ENCODE measurements around the gene LRRC7.

LRRC7 gene

DNA sequence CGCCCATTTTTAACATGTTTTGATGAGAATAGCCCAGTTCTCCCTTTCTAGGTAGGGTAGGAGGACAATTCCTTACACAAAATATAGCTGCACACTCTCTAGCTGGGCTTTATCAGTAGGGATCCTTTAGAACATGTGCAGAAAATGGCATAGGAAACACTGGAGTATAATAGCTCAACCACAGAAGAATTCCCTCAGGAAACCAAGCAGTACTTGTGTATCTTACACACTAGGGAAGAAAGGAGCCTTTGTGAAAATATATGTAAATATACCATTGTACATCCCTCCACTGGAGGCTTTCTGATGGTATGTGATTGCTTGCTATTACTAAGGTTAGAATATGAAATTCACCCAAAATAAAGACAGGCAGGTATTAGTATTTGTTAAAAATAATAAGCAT lies 484.2 kb downstream of the LRRC7 start:
- H3K27me3 ChIP-seq (replicated peaks in 2 of 5; ENCODE audit: control insufficient read depth in 4 of 5, insufficient read depth in 5 of 5, low read length in 4 of 5): no peaks in the 10 kb centered on the region
- H3K4me3 ChIP-seq (ENCODE audit: control insufficient read depth in 1 of 7, extremely low read depth in 1 of 7, insufficient read depth in 4 of 7, low read depth in 2 of 7, low read length in 6 of 7): no peak overlapping the region
- H3K4me1 ChIP-seq (ENCODE audit: control extremely low read depth in 1 of 4, control insufficient read depth in 4 of 4, insufficient read depth in 4 of 4, low read length in 3 of 4): no peaks in the 10 kb centered on the region
- no peak overlapping the region for H3K27ac ChIP-seq (ENCODE audit: insufficient read depth in 1 of 2, low read depth in 1 of 2, low read length in 2 of 2, poor library complexity in 1 of 2, severe bottlenecking in 2 of 2)
- DNase-seq: no peak
- no CpG with 5 or more reads among the region's 1 CpG for WGBS (ENCODE audit: insufficient coverage)
- H3K36me3 ChIP-seq (ENCODE audit: control insufficient read depth in 4 of 4, insufficient read depth in 4 of 4, low read length in 3 of 4): no peaks in the 10 kb centered on the region
- H3K9me3 ChIP-seq (ENCODE audit: control extremely low read depth in 1 of 5, control insufficient read depth in 4 of 5, insufficient read depth in 2 of 5, low read depth in 1 of 5, low read length in 4 of 5): no peaks in the 10 kb centered on the region
- ChIA-PET CTCF (no interaction called here), POLR2A (no interaction called here)

- no peaks in the 10 kb centered on the region for H3K4me1 ChIP-seq (ENCODE audit: control extremely low read depth in 1 of 4, control insufficient read depth in 4 of 4, insufficient read depth in 4 of 4, low read length in 3 of 4)
- POLR2A ChIA-PET: no interaction called here
- H3K27ac ChIP-seq (ENCODE audit: insufficient read depth in 1 of 2, low read depth in 1 of 2, low read length in 2 of 2, poor library complexity in 1 of 2, severe bottlenecking in 2 of 2): no peak overlapping the region
- H3K27me3 ChIP-seq (replicated peaks in 2 of 5; ENCODE audit: control insufficient read depth in 4 of 5, insufficient read depth in 5 of 5, low read length in 4 of 5): no peaks in the 10 kb centered on the region
- H3K9me3 ChIP-seq (ENCODE audit: control extremely low read depth in 1 of 5, control insufficient read depth in 4 of 5, insufficient read depth in 2 of 5, low read depth in 1 of 5, low read length in 4 of 5): no peaks in the 10 kb centered on the region
- CTCF ChIA-PET: no interaction called here
- no peak overlapping the region for H3K4me3 ChIP-seq (ENCODE audit: control insufficient read depth in 1 of 7, extremely low read depth in 1 of 7, insufficient read depth in 4 of 7, low read depth in 2 of 7, low read length in 6 of 7)
- DNase-seq: no peak
- no peaks in the 10 kb centered on the region for H3K36me3 ChIP-seq (ENCODE audit: control insufficient read depth in 4 of 4, insufficient read depth in 4 of 4, low read length in 3 of 4)
Measured at GRCh38 chr1:70057500-70057899, 489.8 kb downstream of the LRRC7 start.

DNA sequence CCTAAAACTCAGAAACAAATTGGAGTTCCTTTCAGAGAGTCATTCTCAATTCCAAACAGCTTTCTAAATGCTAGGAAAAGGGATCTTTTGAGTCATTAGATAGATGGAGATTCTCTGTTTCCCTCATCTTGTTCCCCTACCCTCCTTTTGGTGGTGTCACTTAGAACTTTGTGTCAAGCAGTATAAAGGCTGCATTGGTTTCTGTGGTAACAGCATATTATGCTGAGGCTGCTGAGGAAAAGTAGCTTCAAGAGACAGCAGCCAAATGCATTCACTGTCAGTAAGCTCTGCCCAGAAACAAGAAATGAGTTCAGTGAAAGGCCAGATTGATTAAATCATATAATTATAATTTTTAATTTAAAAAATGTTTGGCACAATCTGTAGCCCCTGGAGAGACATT lies 493.5 kb downstream of the LRRC7 start:
- Histone ChIP-seq H3K9me3 (ENCODE audit: control extremely low read depth in 1 of 5, control insufficient read depth in 4 of 5, insufficient read depth in 2 of 5, low read depth in 1 of 5, low read length in 4 of 5) (no peaks in the 10 kb centered on the region), H3K27me3 (replicated peaks in 2 of 5; ENCODE audit: control insufficient read depth in 4 of 5, insufficient read depth in 5 of 5, low read length in 4 of 5) (no peaks in the 10 kb centered on the region), H3K4me1 (ENCODE audit: control extremely low read depth in 1 of 4, control insufficient read depth in 4 of 4, insufficient read depth in 4 of 4, low read length in 3 of 4) (no peaks in the 10 kb centered on the region), H3K27ac (ENCODE audit: insufficient read depth in 1 of 2, low read depth in 1 of 2, low read length in 2 of 2, poor library complexity in 1 of 2, severe bottlenecking in 2 of 2) (no peak overlapping the region), H3K36me3 (ENCODE audit: control insufficient read depth in 4 of 4, insufficient read depth in 4 of 4, low read length in 3 of 4) (no peaks in the 10 kb centered on the region), H3K4me3 (ENCODE audit: control insufficient read depth in 1 of 7, extremely low read depth in 1 of 7, insufficient read depth in 4 of 7, low read depth in 2 of 7, low read length in 6 of 7) (no peak overlapping the region)
- POLR2A ChIA-PET: no interaction called here
- CTCF ChIA-PET: no interaction called here
- no peak for DNase-seq

DNA sequence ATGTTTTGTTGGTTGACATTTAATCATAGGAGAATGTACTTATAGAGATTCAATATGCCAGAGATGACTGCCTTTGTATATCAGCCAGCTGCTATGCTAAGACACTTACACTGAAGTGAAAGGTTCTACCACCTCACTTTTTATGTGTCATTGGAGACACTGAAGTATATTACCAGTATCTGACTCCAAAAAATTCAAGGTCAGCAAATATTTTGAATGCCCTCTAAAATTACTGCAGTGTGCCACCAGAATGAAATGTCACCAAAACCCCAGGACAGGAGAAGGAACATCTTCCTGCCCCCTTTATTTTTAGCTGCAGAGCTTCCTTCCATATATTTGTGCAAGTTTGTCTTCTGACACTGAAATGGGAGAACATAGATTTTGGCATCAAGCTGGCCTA lies 496.1 kb downstream of the LRRC7 start:
- Histone ChIP-seq H3K4me1 (ENCODE audit: control extremely low read depth in 1 of 4, control insufficient read depth in 4 of 4, insufficient read depth in 4 of 4, low read length in 3 of 4) (no peaks in the 10 kb centered on the region), H3K4me3 (ENCODE audit: control insufficient read depth in 1 of 7, extremely low read depth in 1 of 7, insufficient read depth in 4 of 7, low read depth in 2 of 7, low read length in 6 of 7) (no peak overlapping the region), H3K36me3 (ENCODE audit: control insufficient read depth in 4 of 4, insufficient read depth in 4 of 4, low read length in 3 of 4) (no peaks in the 10 kb centered on the region), H3K27ac (ENCODE audit: insufficient read depth in 1 of 2, low read depth in 1 of 2, low read length in 2 of 2, poor library complexity in 1 of 2, severe bottlenecking in 2 of 2) (no peak overlapping the region), H3K9me3 (ENCODE audit: control extremely low read depth in 1 of 5, control insufficient read depth in 4 of 5, insufficient read depth in 2 of 5, low read depth in 1 of 5, low read length in 4 of 5) (no peaks in the 10 kb centered on the region), H3K27me3 (replicated peaks in 2 of 5; ENCODE audit: control insufficient read depth in 4 of 5, insufficient read depth in 5 of 5, low read length in 4 of 5) (no peaks in the 10 kb centered on the region)
- DNase-seq: no peak
- ChIA-PET CTCF (no interaction called here), POLR2A (no interaction called here)

GRCh38 chr1:70066711-70067110 lies 499.0 kb downstream of the LRRC7 start:
- Histone ChIP-seq H3K27me3 (replicated peaks in 2 of 5; ENCODE audit: control insufficient read depth in 4 of 5, insufficient read depth in 5 of 5, low read length in 4 of 5) (no peaks in the 10 kb centered on the region), H3K4me3 (ENCODE audit: control insufficient read depth in 1 of 7, extremely low read depth in 1 of 7, insufficient read depth in 4 of 7, low read depth in 2 of 7, low read length in 6 of 7) (no peak overlapping the region), H3K4me1 (ENCODE audit: control extremely low read depth in 1 of 4, control insufficient read depth in 4 of 4, insufficient read depth in 4 of 4, low read length in 3 of 4) (no peaks in the 10 kb centered on the region), H3K9me3 (ENCODE audit: control extremely low read depth in 1 of 5, control insufficient read depth in 4 of 5, insufficient read depth in 2 of 5, low read depth in 1 of 5, low read length in 4 of 5) (no peaks in the 10 kb centered on the region), H3K27ac (ENCODE audit: insufficient read depth in 1 of 2, low read depth in 1 of 2, low read length in 2 of 2, poor library complexity in 1 of 2, severe bottlenecking in 2 of 2) (no peak overlapping the region), H3K36me3 (ENCODE audit: control insufficient read depth in 4 of 4, insufficient read depth in 4 of 4, low read length in 3 of 4) (no peaks in the 10 kb centered on the region)
- DNase-seq: no peak
- CTCF ChIA-PET: no interaction called here
- POLR2A ChIA-PET: no interaction called here
- WGBS (ENCODE audit: insufficient coverage): no CpG with 5 or more reads among the region's 2 CpGs

DNA sequence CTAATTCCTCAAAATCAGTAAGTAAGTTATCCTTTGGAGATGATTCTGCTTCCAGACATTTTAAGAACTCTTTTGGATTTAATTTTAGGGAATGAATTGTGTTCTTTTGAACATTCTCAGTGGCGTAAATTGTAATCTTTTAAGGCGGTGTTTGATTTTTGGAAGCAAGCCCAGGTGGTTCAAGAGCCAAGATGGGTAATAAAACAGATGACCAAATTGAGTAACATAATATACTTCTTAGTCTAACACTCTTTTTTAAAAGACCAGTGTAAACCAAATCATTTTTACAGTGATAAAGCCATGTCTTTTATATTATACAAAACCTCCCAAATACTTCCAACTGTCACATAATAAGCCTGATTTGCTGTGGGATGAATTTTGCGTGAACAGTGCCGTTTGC lies 503.9 kb downstream of the LRRC7 start:
- no peaks in the 10 kb centered on the region for H3K27me3 ChIP-seq (replicated peaks in 2 of 5; ENCODE audit: control insufficient read depth in 4 of 5, insufficient read depth in 5 of 5, low read length in 4 of 5)
- no peaks in the 10 kb centered on the region for H3K4me1 ChIP-seq (ENCODE audit: control extremely low read depth in 1 of 4, control insufficient read depth in 4 of 4, insufficient read depth in 4 of 4, low read length in 3 of 4)
- CTCF ChIA-PET: no interaction called here
- H3K9me3 ChIP-seq (ENCODE audit: control extremely low read depth in 1 of 5, control insufficient read depth in 4 of 5, insufficient read depth in 2 of 5, low read depth in 1 of 5, low read length in 4 of 5): peaks cover 0 to 1% (median 0%) of the 10 kb centered on the region in 5 experiments
- no peaks in the 10 kb centered on the region for H3K36me3 ChIP-seq (ENCODE audit: control insufficient read depth in 4 of 4, insufficient read depth in 4 of 4, low read length in 3 of 4)
- WGBS (ENCODE audit: insufficient coverage): 100% methylated on average over 1 of the region's 4 CpGs
- DNase-seq: no peak
- POLR2A ChIA-PET: no interaction called here
- no peak overlapping the region for H3K4me3 ChIP-seq (ENCODE audit: control insufficient read depth in 1 of 7, extremely low read depth in 1 of 7, insufficient read depth in 4 of 7, low read depth in 2 of 7, low read length in 6 of 7)
- H3K27ac ChIP-seq (ENCODE audit: insufficient read depth in 1 of 2, low read depth in 1 of 2, low read length in 2 of 2, poor library complexity in 1 of 2, severe bottlenecking in 2 of 2): no peak overlapping the region

DNA sequence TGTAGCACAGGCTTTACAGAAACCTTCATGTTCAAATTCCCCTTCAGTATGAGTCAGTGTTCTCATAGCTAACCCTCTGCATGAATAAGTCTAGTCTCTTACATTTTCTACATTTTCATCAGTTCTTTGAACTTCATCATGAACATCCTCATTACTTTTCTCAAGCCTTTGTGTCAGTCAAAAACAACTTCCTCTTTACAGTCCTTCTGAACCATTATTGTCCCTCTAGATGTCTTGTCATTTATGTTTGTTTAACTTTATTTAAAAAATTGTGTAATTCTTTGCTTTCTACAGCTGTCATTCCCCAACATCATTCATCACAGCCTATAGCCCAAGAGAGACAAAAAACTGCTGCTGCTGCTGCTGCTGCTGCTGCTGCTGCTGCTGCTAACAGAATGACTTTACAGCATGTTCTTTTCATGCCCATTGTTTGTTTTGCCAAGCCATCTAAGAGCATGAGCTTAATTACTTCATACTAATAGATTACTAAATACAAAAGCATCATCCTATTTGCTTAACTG lies 504.6 kb downstream of the LRRC7 start:
- CTCF ChIA-PET: no interaction called here
- H3K27me3 ChIP-seq (replicated peaks in 2 of 5; ENCODE audit: control insufficient read depth in 4 of 5, insufficient read depth in 5 of 5, low read length in 4 of 5): no peaks in the 10 kb centered on the region
- no peaks in the 10 kb centered on the region for H3K36me3 ChIP-seq (ENCODE audit: control insufficient read depth in 4 of 4, insufficient read depth in 4 of 4, low read length in 3 of 4)
- H3K4me1 ChIP-seq (ENCODE audit: control extremely low read depth in 1 of 4, control insufficient read depth in 4 of 4, insufficient read depth in 4 of 4, low read length in 3 of 4): no peaks in the 10 kb centered on the region
- no peak overlapping the region for H3K27ac ChIP-seq (ENCODE audit: insufficient read depth in 1 of 2, low read depth in 1 of 2, low read length in 2 of 2, poor library complexity in 1 of 2, severe bottlenecking in 2 of 2)
- peak in 1 of 3 donors; percentile 15 for DNase-seq
- H3K9me3 ChIP-seq (ENCODE audit: control extremely low read depth in 1 of 5, control insufficient read depth in 4 of 5, insufficient read depth in 2 of 5, low read depth in 1 of 5, low read length in 4 of 5): peaks cover 0 to 1% (median 0%) of the 10 kb centered on the region in 5 experiments
- POLR2A ChIA-PET: no interaction called here
- H3K4me3 ChIP-seq (ENCODE audit: control insufficient read depth in 1 of 7, extremely low read depth in 1 of 7, insufficient read depth in 4 of 7, low read depth in 2 of 7, low read length in 6 of 7): no peak overlapping the region

- CTCF ChIA-PET: no interaction called here
- no peaks in the 10 kb centered on the region for H3K4me1 ChIP-seq (ENCODE audit: control extremely low read depth in 1 of 4, control insufficient read depth in 4 of 4, insufficient read depth in 4 of 4, low read length in 3 of 4)
- H3K27me3 ChIP-seq (replicated peaks in 2 of 5; ENCODE audit: control insufficient read depth in 4 of 5, insufficient read depth in 5 of 5, low read length in 4 of 5): no peaks in the 10 kb centered on the region
- H3K27ac ChIP-seq (ENCODE audit: insufficient read depth in 1 of 2, low read depth in 1 of 2, low read length in 2 of 2, poor library complexity in 1 of 2, severe bottlenecking in 2 of 2): no peak overlapping the region
- POLR2A ChIA-PET: no interaction called here
- no peaks in the 10 kb centered on the region for H3K36me3 ChIP-seq (ENCODE audit: control insufficient read depth in 4 of 4, insufficient read depth in 4 of 4, low read length in 3 of 4)
- H3K4me3 ChIP-seq (ENCODE audit: control insufficient read depth in 1 of 7, extremely low read depth in 1 of 7, insufficient read depth in 4 of 7, low read depth in 2 of 7, low read length in 6 of 7): no peak overlapping the region
- no peak for DNase-seq
- 90% methylated on average over 2 of the region's 7 CpGs for WGBS (ENCODE audit: insufficient coverage)
- H3K9me3 ChIP-seq (ENCODE audit: control extremely low read depth in 1 of 5, control insufficient read depth in 4 of 5, insufficient read depth in 2 of 5, low read depth in 1 of 5, low read length in 4 of 5): peaks cover 0 to 1% (median 0%) of the 10 kb centered on the region in 5 experiments
Measured at GRCh38 chr1:70075761-70076160, 508.0 kb downstream of the LRRC7 start.
